K562 (cell line): ENCODE data around the gene ZDHHC14. TPM values are rescaled to one million over a fixed set of nuclear protein-coding genes. Genes with fewer than 3 reads are reported as not detected.

Source experiments
- ATAC-seq: fragments of 200-7000 bp; cut with Tn5 transposase; 3 replicates; pipeline ENCODE4 v1.9.1; 2020; ENCODE audit warnings: moderate library complexity
- BruUV-seq: library from RNA; stranded (reverse); fragments of 400-500 nt; replicated peaks from 2 replicates; lab custom pipeline; 2021; lab: Mats Ljungman, UMichigan
- CTCF ChIA-PET: fragments of 300-600 bp; formaldehyde crosslinking; extraction: SDS; loops from one replicate; lab custom pipeline; 2021; ENCODE audit warnings: low intra/inter-chr PET ratio; lab: Yijun Ruan, JAX
- POLR2A ChIA-PET: fragments of 300-600, 350-650 bp; sonication (Branson Sonifier 250); formaldehyde crosslinking; extraction: SDS; loops from one replicate; lab custom pipeline; 2021; ENCODE audit warnings: antibody characterized with exemption, inconsistent platforms; lab: Yijun Ruan, JAX
- DNase-seq, 4 experiments: peaks; one replicate each; pipeline versions ENCODE4 v3.0.0 to v3.0.0-alpha.2; 2011 to 2018; ENCODE audit warnings: low spot score in 3 of 4, mixed read lengths in 3 of 4; ENCODE audit errors: extremely low read depth in 1 of 4
- FAIRE-seq: peaks from 2 replicates; lab custom pipeline; 2011; peaks lifted over from hg19 to GRCh38; lab: Jason Lieb, UNC
- H2AFZ ChIP-seq: 2 replicates; pipeline ENCODE4 v1.6.0; 2011; ENCODE audit warnings: low read depth, low read length, control low read depth, inconsistent platforms
- H3K27ac ChIP-seq: fragments of 200-600 bp; 3 replicates; pipeline ENCODE4 v1.8.0; 2011; ENCODE audit warnings: low read depth, mild to moderate bottlenecking, control low read depth, inconsistent platforms, low read length, moderate library complexity, mixed read lengths; ENCODE audit errors: extremely low read depth
- H3K27me3 ChIP-seq, 2 experiments: fragments of 300-600 bp in 1 of 2; 2 replicates in 1 of 2; 3 replicates in 1 of 2; pipeline versions ENCODE4 v1.6.0 to v1.8.0; 2011; ENCODE audit warnings: inconsistent platforms in 2 of 2, low read length in 2 of 2, mild to moderate bottlenecking in 1 of 2, mixed read lengths in 1 of 2, moderate library complexity in 1 of 2; ENCODE audit not compliant: control insufficient read depth in 2 of 2, insufficient read depth in 2 of 2
- H3K36me3 ChIP-seq: fragments of 300-600 bp; 3 replicates; pipeline ENCODE4 v1.8.0; 2011; ENCODE audit warnings: mild to moderate bottlenecking, low read length, inconsistent platforms; ENCODE audit not compliant: control insufficient read depth, insufficient read depth
- H3K4me1 ChIP-seq, 2 experiments: fragments of 200-600 bp in 1 of 2; replicated peaks in 1 of 2; 2 replicates in 1 of 2; 3 replicates in 1 of 2; pipeline versions ENCODE4 v1.5.1 to v1.8.0; 2011; ENCODE audit warnings: inconsistent platforms in 2 of 2, low read length in 2 of 2, mild to moderate bottlenecking in 1 of 2, mixed read lengths in 1 of 2, moderate library complexity in 1 of 2; ENCODE audit not compliant: control insufficient read depth in 2 of 2, insufficient read depth in 2 of 2
- H3K4me2 ChIP-seq: 2 replicates; pipeline ENCODE4 v1.6.1; 2011; ENCODE audit warnings: low read length, control low read depth, inconsistent platforms, mixed read lengths; ENCODE audit not compliant: insufficient read depth
- H3K4me3 ChIP-seq: fragments of 200-600 bp; sonication (generic), shearing (Covaris generic); 2 replicates; pipeline ENCODE4 v1.5.1; 2016; ENCODE audit warnings: control low read depth, inconsistent platforms
- H3K79me2 ChIP-seq: fragments of 200-600 bp; 3 replicates; pipeline ENCODE4 v1.8.0; 2011; ENCODE audit warnings: low read length, inconsistent platforms; ENCODE audit not compliant: control insufficient read depth, insufficient read depth
- H3K9ac ChIP-seq, 2 experiments: 2 replicates each; pipeline versions ENCODE4 v1.6.0 to v1.6.1; 2011; ENCODE audit warnings: low read depth in 2 of 2, low read length in 2 of 2, control low read depth in 1 of 2, inconsistent platforms in 1 of 2, mild to moderate bottlenecking in 1 of 2, mixed read lengths in 1 of 2; ENCODE audit not compliant: insufficient read depth in 1 of 2
- H3K9me1 ChIP-seq: one replicate; pipeline ENCODE4 v1.6.0; 2011; ENCODE audit warnings: inconsistent platforms, mild to moderate bottlenecking, low read length, moderate library complexity; ENCODE audit not compliant: control insufficient read depth, insufficient read depth
- H3K9me3 ChIP-seq: replicated peaks from 2 replicates; pipeline ENCODE4 v1.5.1; 2011; ENCODE audit warnings: low read depth, low read length, inconsistent platforms; ENCODE audit not compliant: control insufficient read depth, insufficient read depth
- H4K20me1 ChIP-seq: replicated peaks from 2 replicates; pipeline ENCODE4 v1.6.1; 2011; ENCODE audit warnings: low read length, inconsistent platforms, mixed read lengths; ENCODE audit not compliant: control insufficient read depth, insufficient read depth
- ARID1B ChIP-seq: fragments of 450-650 bp; IDR thresholded peaks from 2 replicates; pipeline ENCODE4 v1.6.1; 2016; ENCODE audit warnings: antibody characterized with exemption, mild to moderate bottlenecking, inconsistent platforms
- BCLAF1 ChIP-seq, 2 experiments: fragments of 450-650 bp in 1 of 2; IDR thresholded peaks; 2 replicates each; pipeline ENCODE4 v1.6.1; 2011 to 2017; ENCODE audit warnings: low read depth in 2 of 2, antibody characterized with exemption in 1 of 2, borderline replicate concordance in 1 of 2, low read length in 1 of 2, mild to moderate bottlenecking in 1 of 2, mixed read lengths in 1 of 2; ENCODE audit not compliant: control insufficient read depth in 1 of 2
- CBFB ChIP-seq: sonication (generic); formaldehyde crosslinking; IDR thresholded peaks from 2 replicates; pipeline ENCODE4 v1.4.0; 2020; ENCODE audit warnings: mild to moderate bottlenecking, missing genetic modification reagents
- MLLT1 ChIP-seq, 2 experiments: fragments of 450-650 bp; IDR thresholded peaks; 2 replicates each; pipeline ENCODE4 v1.6.1; 2016
- SIN3B ChIP-seq: fragments of 450-650 bp; IDR thresholded peaks from 2 replicates; pipeline ENCODE4 v1.6.1; 2017; ENCODE audit warnings: low read depth, mild to moderate bottlenecking, moderate library complexity
- ZNF212 ChIP-seq: fragments of 450-650 bp; formaldehyde crosslinking; IDR thresholded peaks from 2 replicates; pipeline ENCODE4 v1.4.0; 2020; ENCODE audit warnings: mild to moderate bottlenecking
- ZNF507 ChIP-seq: conservative IDR thresholded peaks from 2 replicates; pipeline ENCODE4 v1.6.1; 2017; ENCODE audit warnings: missing genetic modification characterization, missing compliant biosample characterization
- WGBS: fragments of 100-300 bp; shearing (Covaris generic); methylation state at CpG from one replicate; pipeline ENCODE4 v1.1.6; 2016; ENCODE audit warnings: low coverage, mixed read lengths; ENCODE audit not compliant: insufficient coverage; ENCODE audit errors: missing lambda C conversion rate; 5-methylcytosine and 5-hydroxymethylcytosine counted together
- in situ Hi-C: fragments of 300-500 bp; cut with MboI; formaldehyde crosslinking; loops from 4 replicates; pipeline ENCODE4 v1.15.0; 2018; ENCODE audit warnings: inconsistent platforms, mixed read lengths
- intact Hi-C: fragments of 100-400 bp; cut with micrococcal nuclease; formaldehyde crosslinking; loops from 2 replicates; pipeline ENCODE4 v1.14.2; 2022
- polyA plus RNA-seq, 8 experiments: library from polyadenylated mRNA; depleted of rRNA in 4 of 8; stranded (reverse) in 5 of 8; unstranded in 3 of 8; fragments of >200 nt; fragmentation: Nextera tagmentation in 2 of 8; fragmentation: Illumina TruSeq in 1 of 8; extraction: Ambion mirVana in 2 of 8; extraction: Trizol in 1 of 8; gene quantifications; 2 replicates each; pipeline versions ENCODE4 v1.2.1 to v1.2.3, GENCODE V29; 2011 to 2014; ENCODE audit warnings: inconsistent platforms in 1 of 8, missing spikeins in 1 of 8
- total RNA-seq, 7 experiments: library from RNA; depleted of rRNA in 6 of 7; stranded (reverse); fragments of >200 nt in 6 of 7; fragmentation: Illumina TruSeq in 2 of 7; extraction: Trizol in 2 of 7; gene quantifications; 2 replicates each; pipeline versions ENCODE4 v1.2.1 to v1.2.3, GENCODE V29; 2011 to 2021; ENCODE audit warnings: low replicate concordance in 1 of 7

ZDHHC14 gene
- total and polyA plus RNA-seq, 9 of the 15 experiments (the other 6 are each of a cell fraction or from before 2014, with no cell fraction given), result 0.92 to 23.1 (median 13.8) TPM

DNA sequence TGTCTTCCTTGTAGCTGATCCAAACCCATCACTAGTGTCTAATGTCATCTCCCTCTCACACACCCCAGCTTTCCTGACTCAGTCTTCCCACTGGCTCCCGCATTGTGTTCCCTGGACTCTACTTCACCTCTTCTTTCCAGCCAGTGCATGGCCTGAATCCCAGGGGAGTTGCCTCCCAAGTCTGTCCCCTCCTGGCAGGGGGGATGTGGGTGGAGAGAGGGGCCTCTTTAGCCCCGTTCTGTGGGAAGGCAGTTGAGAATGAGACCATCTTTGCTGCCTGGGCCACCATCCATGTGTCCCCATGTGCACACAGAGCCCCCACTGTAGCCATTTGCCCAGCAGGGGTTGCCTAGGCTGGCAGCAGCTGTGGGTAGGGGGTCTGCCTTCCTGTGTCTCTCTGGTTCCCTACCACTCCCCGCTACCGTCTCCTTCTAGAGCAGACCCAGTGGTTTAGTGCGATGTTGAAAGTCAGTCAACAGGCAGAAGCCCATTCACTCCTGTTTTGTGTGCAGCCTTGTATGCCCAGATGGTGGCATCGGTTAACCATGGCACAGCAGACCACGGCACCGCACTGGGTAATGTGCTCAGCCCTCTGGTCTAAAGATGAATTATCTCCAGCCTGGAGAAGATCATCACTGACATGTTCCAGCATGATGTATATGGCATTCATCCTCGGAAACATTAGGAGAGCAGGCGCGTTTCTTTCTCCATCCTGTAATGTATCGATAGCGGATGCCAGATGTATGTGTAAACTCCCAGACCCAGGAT lies 263.2 kb downstream of the ZDHHC14 start:
- intact Hi-C loops (no loop called here), in situ Hi-C loops (no loop called here)
- Histone ChIP-seq H3K9me1 (no peaks in the 10 kb centered on the region), H2AFZ (no peak overlapping the region), H3K79me2 (no peaks in the 10 kb centered on the region), H3K27ac (no peak overlapping the region), H3K4me2 (no peak overlapping the region), H3K4me1 (0 out of 5 replicates have a peak, but pooled peaks cover 0 to 4% of the 10 kb centered on the region in 2 experiments), H3K4me3 (no peak overlapping the region), H4K20me1 (no peaks in the 10 kb centered on the region), H3K9ac (no peak overlapping the region), H3K9me3 (no peaks in the 10 kb centered on the region), H3K36me3 (peaks cover 7% of the 10 kb centered on the region; the same call in 2 of the 3 replicates), H3K27me3 (no peaks in the 10 kb centered on the region)
- ChIA-PET POLR2A (no interaction called here), CTCF (no interaction called here)
- no peak for TF ChIP-seq CBFB (CRISPR knock-in tag)
- TF ChIP-seq ARID1B, result no peak
- no peak for TF ChIP-seq SIN3B
- TF ChIP-seq MLLT1 (IDR thresholded peaks at IDR 0.05), result no peak
- TF ChIP-seq ZNF212 (CRISPR knock-in tag), result no peak
- no peak for TF ChIP-seq BCLAF1 (IDR thresholded peaks at IDR 0.05; ENCODE audit: borderline replicate concordance in 1 of 2, control insufficient read depth in 1 of 2, low read depth in 2 of 2, low read length in 1 of 2)
- no peak for TF ChIP-seq ZNF507 (tag)
- BruUV-seq, result no TSS peak
- no peak for ATAC-seq
- WGBS, result 88% methylated on average over 13 of the region's 13 CpGs
- DNase-seq, result no peak
- FAIRE-seq, result no peak
